Epithelial cell of prostate (primary cell): ENCODE measurements around the gene IL9.

ENCODE experiments used
- DNase-seq: peaks from one replicate; pipeline ENCODE4 v3.0.0-alpha.2; 2011; ENCODE audit warnings: low read depth, low spot score
- H3K27ac ChIP-seq: fragments of 450-650 bp; 2 replicates; pipeline ENCODE4 v1.5.1; 2017; ENCODE audit warnings: mild to moderate bottlenecking

The IL9 gene

GRCh38 chr5:135895474-135896006 lies at the start of gene IL9:
Gene IL9, minus strand, starts transcription at chr5:135895841. Its CDS starts 25 bp downstream, at chr5:135895816.
- H3K27ac ChIP-seq, result no peak within 1 kb of the TSS
- DNase-seq, result no peak

GRCh38 chr5:135944967-135945560 lies 49.4 kb upstream of the IL9 start:
- H3K27ac ChIP-seq, result no peak overlapping the region
- peak; percentile 22 for DNase-seq

GRCh38 chr5:135944564-135944963 lies 48.9 kb upstream of the IL9 start:
- no peak overlapping the region for H3K27ac ChIP-seq
- no peak for DNase-seq

GRCh38 chr5:135942202-135942771 lies 46.6 kb upstream of the IL9 start:
- no peak for DNase-seq
- H3K27ac ChIP-seq, result no peak overlapping the region

- no peak for DNase-seq
- no peak overlapping the region for H3K27ac ChIP-seq
Measured at GRCh38 chr5:135941711-135942110, 46.1 kb upstream of the IL9 start.

GRCh38 chr5:135937245-135937911 lies 41.7 kb upstream of the IL9 start:
- H3K27ac ChIP-seq, result no peak overlapping the region
- DNase-seq, result no peak

- no peak overlapping the region for H3K27ac ChIP-seq
- DNase-seq, result no peak
Measured at GRCh38 chr5:135934939-135935338, 39.3 kb upstream of the IL9 start.

GRCh38 chr5:135930949-135931295 lies 35.3 kb upstream of the IL9 start:
- DNase-seq, result no peak
- no peak overlapping the region for H3K27ac ChIP-seq

GRCh38 chr5:135930029-135930948 lies 34.6 kb upstream of the IL9 start:
- H3K27ac ChIP-seq, result no peak overlapping the region

GRCh38 chr5:135921388-135921787 lies 25.7 kb upstream of the IL9 start:
- H3K27ac ChIP-seq, result no peak overlapping the region
- DNase-seq, result no peak

More at GRCh38 chr5:135930029-135930948, 34.6 kb upstream of the IL9 start:
- DNase-seq, result no peak

- DNase-seq, result no peak
Measured at GRCh38 chr5:135920199-135920598, 24.6 kb upstream of the IL9 start.

GRCh38 chr5:135916638-135917263 lies 21.1 kb upstream of the IL9 start:
- no peak overlapping the region for H3K27ac ChIP-seq
- DNase-seq, result no peak

More at GRCh38 chr5:135920199-135920598, 24.6 kb upstream of the IL9 start:
- H3K27ac ChIP-seq, result no peak overlapping the region

- no peak overlapping the region for H3K27ac ChIP-seq
- no peak for DNase-seq
Measured at GRCh38 chr5:135915466-135916001, 19.9 kb upstream of the IL9 start.

GRCh38 chr5:135913713-135914626 lies 18.3 kb upstream of the IL9 start:
- no peak for DNase-seq
- H3K27ac ChIP-seq, result no peak overlapping the region

GRCh38 chr5:135905144-135905543 lies 9.5 kb upstream of the IL9 start:
- DNase-seq, result no peak
- no peak overlapping the region for H3K27ac ChIP-seq

GRCh38 chr5:135901633-135902032 lies 6.0 kb upstream of the IL9 start:
- no peak for DNase-seq
- no peak overlapping the region for H3K27ac ChIP-seq

GRCh38 chr5:135900276-135900675 lies 4.6 kb upstream of the IL9 start:
- no peak overlapping the region for H3K27ac ChIP-seq
- no peak for DNase-seq

- H3K27ac ChIP-seq, result no peak overlapping the region
- no peak for DNase-seq
Measured at GRCh38 chr5:135898651-135899050, 3.0 kb upstream of the IL9 start.

- DNase-seq, result no peak
- H3K27ac ChIP-seq, result no peak overlapping the region
Measured at GRCh38 chr5:135894789-135895188, 852 bp downstream of the IL9 start.
